Keratinocyte (primary cell): ENCODE data around the gene GTF3C5. TPM values are rescaled to one million over a fixed set of nuclear protein-coding genes. Genes with fewer than 3 reads are reported as not detected.

ENCODE experiments used
- DNase-seq: peaks from one replicate; pipeline ENCODE4 v3.0.0-alpha.2; 2011; ENCODE audit warnings: low read depth, missing footprints, low spot score
- FAIRE-seq: peaks from 2 replicates; lab custom pipeline; 2011; peaks lifted over from hg19 to GRCh38; lab: Jason Lieb, UNC
- H2AFZ ChIP-seq: 2 replicates; pipeline ENCODE4 v1.6.0; 2012; ENCODE audit warnings: low read length, control low read depth, inconsistent platforms; ENCODE audit not compliant: control insufficient read depth
- H3K27ac ChIP-seq: 2 replicates; pipeline ENCODE4 v1.5.1; 2011; ENCODE audit warnings: low read length; ENCODE audit not compliant: control insufficient read depth, insufficient read depth
- H3K27me3 ChIP-seq: 3 replicates; pipeline ENCODE4 v1.6.0; 2011; ENCODE audit warnings: low read length; ENCODE audit not compliant: control insufficient read depth, insufficient read depth; ENCODE audit errors: extremely low read depth
- H3K36me3 ChIP-seq, 2 experiments: 2 replicates in 1 of 2; 3 replicates in 1 of 2; pipeline ENCODE4 v1.5.1; 2011; ENCODE audit warnings: low read length in 2 of 2, mild to moderate bottlenecking in 1 of 2; ENCODE audit not compliant: control insufficient read depth in 2 of 2, insufficient read depth in 2 of 2; ENCODE audit errors: extremely low read depth in 1 of 2
- H3K4me1 ChIP-seq: 3 replicates; pipeline ENCODE4 v1.5.1; 2011; ENCODE audit warnings: low read length; ENCODE audit not compliant: control insufficient read depth, insufficient read depth; ENCODE audit errors: extremely low read depth
- H3K4me2 ChIP-seq: 3 replicates; pipeline ENCODE4 v1.6.0; 2011; ENCODE audit warnings: low read depth, low read length; ENCODE audit not compliant: control insufficient read depth, insufficient read depth; ENCODE audit errors: extremely low read depth
- H3K4me3 ChIP-seq, 3 experiments: fragments of 200-600 bp in 1 of 3; sonication (generic) in 1 of 3; 2 replicates in 2 of 3; 3 replicates in 1 of 3; pipeline ENCODE4 v1.5.1; 2011 to 2016; ENCODE audit warnings: low read length in 3 of 3, mild to moderate bottlenecking in 3 of 3, control low read depth in 2 of 3, inconsistent platforms in 1 of 3, low read depth in 1 of 3, mixed read lengths in 1 of 3, mixed run types in 1 of 3, moderate library complexity in 1 of 3; ENCODE audit not compliant: control insufficient read depth in 2 of 3, insufficient read depth in 2 of 3; ENCODE audit errors: extremely low read depth in 1 of 3
- H3K79me2 ChIP-seq: 2 replicates; pipeline ENCODE4 v1.6.0; 2012; ENCODE audit warnings: low read length; ENCODE audit not compliant: control insufficient read depth, insufficient read depth
- H3K9ac ChIP-seq: 3 replicates; pipeline ENCODE4 v1.6.0; 2011; ENCODE audit warnings: low read length; ENCODE audit not compliant: control insufficient read depth, insufficient read depth; ENCODE audit errors: extremely low read depth
- H3K9me1 ChIP-seq: 3 replicates; pipeline ENCODE4 v1.6.0; 2011; ENCODE audit warnings: low read length; ENCODE audit not compliant: control insufficient read depth, insufficient read depth; ENCODE audit errors: extremely low read depth
- H3K9me3 ChIP-seq: 2 replicates; pipeline ENCODE4 v1.5.1; 2012; ENCODE audit warnings: low read depth, low read length; ENCODE audit not compliant: control insufficient read depth
- H4K20me1 ChIP-seq: 3 replicates; pipeline ENCODE4 v1.6.0; 2011; ENCODE audit warnings: low read length; ENCODE audit not compliant: control insufficient read depth, insufficient read depth; ENCODE audit errors: extremely low read depth
- CTCF ChIP-seq, 3 experiments: IDR thresholded peaks in 1 of 3; conservative IDR thresholded peaks in 1 of 3; optimal IDR thresholded peaks in 1 of 3; 2 replicates in 2 of 3; 3 replicates in 1 of 3; pipeline versions ENCODE3 to v1.5.1; 2011; ENCODE audit warnings: low read length in 3 of 3, mild to moderate bottlenecking in 3 of 3, moderate library complexity in 2 of 3, control low read depth in 1 of 3, inconsistent platforms in 1 of 3; ENCODE audit not compliant: insufficient read depth in 2 of 3; ENCODE audit errors: extremely low read depth in 1 of 3
- EZH2 ChIP-seq: IDR thresholded peaks from one replicate; pipeline ENCODE4 v1.6.1; 2012; ENCODE audit warnings: inconsistent platforms, mild to moderate bottlenecking, low read length, moderate library complexity
- dilution Hi-C: fragments of 300-500 bp; cut with MboI; formaldehyde crosslinking; loops from one replicate; pipeline ENCODE4 v1.7.0; 2020; ENCODE audit warnings: low sequenced_read_pairs; ENCODE audit not compliant: extremely low pct_ligation_motif_present
- polyA plus RNA-seq, 5 experiments: library from polyadenylated mRNA; depleted of rRNA in 3 of 5; stranded (reverse) in 3 of 5; stranded (forward) in 1 of 5; unstranded in 1 of 5; fragments of >200 nt; gene quantifications; 1 replicate in 1 of 5; 2 replicates in 3 of 5; 3 replicates in 1 of 5; pipeline versions ENCODE4 v1.2.1 to v1.2.3, GENCODE V29; 2011 to 2012; ENCODE audit warnings: missing spikeins in 2 of 5, low read depth in 1 of 5, low replicate concordance in 1 of 5

GTF3C5 gene
- polyA plus RNA-seq, 1 donor (not counting 4 experiments of a cell fraction or from before 2014, with no cell fraction given): 37.2 TPM

DNA sequence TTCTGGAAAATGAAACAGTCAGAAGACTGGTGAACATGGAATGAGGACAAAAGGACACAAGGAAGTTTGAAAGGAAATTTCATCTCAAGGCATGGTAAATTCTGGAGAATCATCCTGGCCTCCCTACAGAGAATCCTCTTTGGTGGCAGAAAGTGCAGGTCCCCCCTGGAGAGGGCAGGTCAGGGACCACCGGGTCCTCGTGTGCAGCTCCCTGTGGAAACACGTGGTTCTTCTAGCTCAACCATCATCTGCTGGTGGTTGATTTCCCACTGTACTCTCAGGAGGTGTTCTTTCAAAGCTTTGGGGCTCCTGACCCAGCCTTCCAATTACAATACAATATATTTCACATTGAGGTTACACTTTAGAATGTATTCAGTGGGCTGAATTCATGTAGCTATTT lies 2.6 kb upstream of the GTF3C5 start:
- Histone ChIP-seq H3K4me3 (no peak overlapping the region), H3K4me2 (no peak overlapping the region), H2AFZ (no peak overlapping the region), H3K27ac (no peak overlapping the region), H4K20me1 (no peaks in the 10 kb centered on the region), H3K27me3 (no peaks in the 10 kb centered on the region), H3K4me1 (peaks cover 15% of the 10 kb centered on the region), H3K9me1 (no peaks in the 10 kb centered on the region), H3K9me3 (no peaks in the 10 kb centered on the region), H3K79me2 (peaks cover 30% of the 10 kb centered on the region), H3K36me3 (peaks cover 0 to under 1% of the 10 kb centered on the region in 2 experiments), H3K9ac (no peak overlapping the region)
- DNase-seq (no peak), FAIRE-seq (no peak)
- no peak for TF ChIP-seq CTCF (optimal IDR thresholded peaks at IDR 0.05 in 1 of 3, IDR thresholded peaks at IDR 0.05 in 1 of 3, conservative IDR thresholded peaks at IDR 0.05 in 1 of 3; ENCODE audit: extremely low read depth in 1 of 3, insufficient read depth in 2 of 3, low read length in 3 of 3)
- TF ChIP-seq EZH2: no peak
- dilution Hi-C loops: no loop called here

DNA sequence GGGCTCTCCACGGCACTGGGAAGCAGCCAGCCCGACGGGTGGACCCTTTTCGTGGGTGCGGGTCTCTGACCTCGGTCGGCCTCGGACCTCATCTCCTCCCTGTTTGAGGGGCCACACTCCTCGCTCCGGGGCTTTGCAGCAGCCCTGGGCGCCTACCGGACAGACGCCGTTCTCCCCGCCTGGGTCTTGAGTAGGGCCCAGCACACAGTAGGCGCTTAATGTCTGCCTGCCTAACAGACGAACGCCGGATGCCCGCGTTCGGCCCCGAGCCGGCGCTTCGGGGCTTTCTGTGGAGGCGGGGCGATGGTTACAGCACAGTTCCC lies 842 bp upstream of the GTF3C5 start:
- peak overlapping the region; percentile 92 for H3K27ac ChIP-seq
- TF ChIP-seq EZH2 (no peak), CTCF (optimal IDR thresholded peaks at IDR 0.05 in 1 of 3, IDR thresholded peaks at IDR 0.05 in 1 of 3, conservative IDR thresholded peaks at IDR 0.05 in 1 of 3; ENCODE audit: extremely low read depth in 1 of 3, insufficient read depth in 2 of 3, low read length in 3 of 3) (no peak)
- H3K9me1 ChIP-seq: no peaks in the 10 kb centered on the region
- FAIRE-seq (no peak), DNase-seq (no peak)
- peaks cover 47% of the 10 kb centered on the region for H3K79me2 ChIP-seq
- H3K4me2 ChIP-seq: peak overlapping the region; percentile 83
- no peaks in the 10 kb centered on the region for H4K20me1 ChIP-seq
- peak overlapping the region; percentile 95 for H3K9ac ChIP-seq
- dilution Hi-C loops: no loop called here
- H3K27me3 ChIP-seq: no peaks in the 10 kb centered on the region
- H3K9me3 ChIP-seq: no peaks in the 10 kb centered on the region
- H3K4me1 ChIP-seq: peaks cover 15% of the 10 kb centered on the region
- peak overlapping the region; percentile 82 to 99 (median 94) for H3K4me3 ChIP-seq
- H3K36me3 ChIP-seq: peaks cover 0 to 3% of the 10 kb centered on the region in 2 experiments
- H2AFZ ChIP-seq: peak overlapping the region; percentile 81
